NOMO-1 (cell line): ENCODE results near the gene FAM9A.
A peak's percentile ranks its signal among the peaks of the same experiment; 100 is the strongest.

Source experiments
- DNase-seq, 2 experiments: peaks; one replicate each; lab custom pipeline; 2025; ENCODE audit not compliant: unreplicated experiment in 2 of 2; lab: John Stamatoyannopoulos, UW

The FAM9A gene

DNA sequence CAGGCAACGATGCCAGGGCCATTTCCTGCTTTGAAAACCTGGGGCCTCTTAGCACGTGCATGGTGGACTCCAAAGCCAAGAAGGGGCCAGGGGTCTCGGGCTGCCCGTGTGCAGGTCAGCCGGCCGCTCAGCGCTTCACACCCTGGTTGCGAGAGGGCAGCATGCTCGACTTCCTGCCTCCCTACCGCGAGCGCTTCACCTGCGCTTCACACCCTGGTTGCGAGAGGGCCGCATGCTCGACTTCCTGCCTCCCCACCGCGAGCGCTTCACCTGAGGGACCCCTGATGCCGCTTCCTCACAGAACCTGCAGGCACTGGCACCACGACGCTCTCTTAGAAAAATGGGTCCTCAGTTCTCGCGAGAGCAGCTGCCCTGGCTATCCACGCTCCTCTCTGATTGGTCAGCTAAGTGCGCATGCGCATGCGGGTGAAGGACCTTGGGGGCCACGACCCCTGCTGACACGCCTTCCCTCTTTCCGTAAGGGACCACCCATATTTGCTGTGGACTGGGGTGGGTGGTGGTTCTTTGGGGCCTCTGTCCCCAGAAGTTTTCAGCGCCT, at the start of gene FAM9A:
FAM9A (minus strand) TSS at position 343 of the 559 bp plus-strand sequence. CDS start 1,212 bp downstream, outside the sequence.
- DNase-seq = no peak

DNA sequence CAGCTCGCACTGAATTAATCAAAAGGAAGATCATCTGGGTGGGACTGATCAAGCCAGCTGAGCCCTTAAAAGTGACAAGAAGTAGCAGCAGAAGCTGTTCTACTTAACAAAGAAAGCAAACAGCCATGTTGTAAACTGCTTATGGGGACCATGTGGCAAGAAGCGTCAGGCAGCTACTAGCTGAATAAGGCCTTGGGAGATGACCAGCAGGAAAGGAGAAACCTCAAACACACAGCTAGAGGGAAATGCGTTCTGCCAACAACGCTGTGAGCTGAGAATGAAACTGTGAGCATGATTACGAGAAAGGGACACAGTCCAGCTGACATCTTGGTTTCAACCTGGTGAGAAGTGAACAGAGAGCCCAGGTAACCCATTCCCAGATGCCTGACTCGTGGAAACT, 49.3 kb upstream of the FAM9A start:
- DNase-seq = no peak

DNA sequence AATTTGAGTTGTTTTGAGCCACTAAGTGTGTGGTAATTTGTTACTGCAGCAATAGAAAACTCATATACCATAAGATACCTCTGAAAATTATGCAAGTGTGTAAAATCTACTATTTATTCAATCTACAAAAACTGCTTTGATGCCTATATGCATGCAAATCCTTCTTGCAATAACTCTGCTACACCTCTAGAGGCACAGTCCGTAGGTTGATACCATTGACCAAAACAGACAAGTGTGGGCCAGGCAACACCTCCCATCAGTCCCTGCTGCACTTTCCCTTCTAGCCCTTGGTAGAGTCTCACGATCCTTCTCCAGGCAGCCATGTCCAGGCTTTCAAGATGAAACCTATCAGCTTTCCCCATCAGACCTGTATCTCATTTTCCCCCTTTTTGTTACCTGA, 48.8 kb upstream of the FAM9A start:
- no peak for DNase-seq

DNA sequence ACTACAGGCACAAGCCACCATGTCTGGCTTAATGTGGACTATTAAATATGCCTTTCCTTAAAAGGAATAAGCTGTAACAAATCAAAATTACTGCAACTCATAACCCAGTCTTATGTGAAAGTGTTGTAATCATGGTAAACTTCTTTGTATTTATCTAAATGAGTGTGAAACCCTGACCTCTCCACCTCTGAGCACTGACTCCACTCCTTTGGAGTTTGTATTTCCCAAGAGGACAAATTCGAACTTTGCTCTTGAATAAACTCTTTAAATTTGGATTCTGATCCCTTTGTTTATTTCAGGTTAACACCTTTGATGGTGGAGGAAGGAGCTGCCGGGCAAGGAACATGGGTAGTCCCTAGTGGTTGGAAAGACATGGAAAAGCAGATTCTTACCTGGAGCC, 48.3 kb upstream of the FAM9A start:
- DNase-seq = no peak

DNA sequence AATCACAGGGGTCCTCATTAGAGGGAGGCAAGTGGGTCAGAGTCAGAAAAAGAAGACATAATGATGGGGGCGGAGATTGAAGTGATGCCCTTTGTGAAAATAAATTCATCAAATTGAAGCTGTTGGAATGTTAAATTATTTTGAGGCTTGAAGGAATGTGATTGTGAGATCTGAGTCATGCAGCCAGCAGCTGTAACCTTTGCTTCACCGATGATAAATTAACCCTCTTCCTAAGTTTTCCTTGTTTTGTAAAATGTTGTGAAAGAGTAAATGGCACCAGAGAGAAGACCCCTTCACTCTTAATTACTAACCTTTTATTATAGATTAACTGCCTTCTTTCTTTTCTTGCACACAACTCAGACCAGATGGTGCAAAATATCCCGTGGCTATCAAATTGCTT, 47.7 kb upstream of the FAM9A start:
- DNase-seq = no peak

DNA sequence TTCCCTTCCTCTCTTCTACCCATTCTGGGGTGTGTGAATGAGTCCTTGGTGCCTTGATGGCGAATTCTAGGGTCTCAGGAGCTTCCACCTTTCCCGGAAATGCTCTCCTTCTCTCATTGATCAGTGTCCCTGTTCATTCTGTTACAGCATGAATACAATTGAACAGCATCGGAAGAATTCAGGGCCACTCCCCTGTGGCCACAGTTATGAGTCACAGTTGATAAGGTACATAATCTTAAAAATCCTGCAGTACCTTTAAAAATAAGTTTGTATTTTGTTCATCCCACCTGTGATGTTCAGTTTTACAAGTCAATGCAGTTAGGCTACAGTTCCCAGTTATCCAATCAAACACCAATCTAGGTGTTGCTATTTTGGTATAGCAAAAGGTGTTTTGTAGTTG, 47.3 kb upstream of the FAM9A start:
- DNase-seq = no peak

DNA sequence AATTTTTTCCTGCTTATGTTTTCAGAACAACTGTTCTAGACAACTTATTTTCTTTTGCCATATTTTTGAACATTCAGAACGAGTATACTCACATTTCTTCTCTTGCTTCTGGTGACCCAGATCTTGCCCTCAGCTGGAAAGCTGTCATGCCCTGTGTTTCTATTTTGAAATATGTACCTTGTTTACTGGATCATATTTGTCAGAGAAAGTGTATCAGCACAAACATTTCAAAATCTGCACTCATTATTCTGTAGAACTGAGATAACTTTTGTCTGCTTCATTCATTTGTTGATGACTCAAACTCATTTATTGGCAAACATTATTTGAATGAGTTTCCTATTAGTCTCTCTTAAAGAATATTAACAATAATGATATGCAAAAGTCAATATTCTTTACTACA, 46.2 kb upstream of the FAM9A start:
- no peak for DNase-seq

DNA sequence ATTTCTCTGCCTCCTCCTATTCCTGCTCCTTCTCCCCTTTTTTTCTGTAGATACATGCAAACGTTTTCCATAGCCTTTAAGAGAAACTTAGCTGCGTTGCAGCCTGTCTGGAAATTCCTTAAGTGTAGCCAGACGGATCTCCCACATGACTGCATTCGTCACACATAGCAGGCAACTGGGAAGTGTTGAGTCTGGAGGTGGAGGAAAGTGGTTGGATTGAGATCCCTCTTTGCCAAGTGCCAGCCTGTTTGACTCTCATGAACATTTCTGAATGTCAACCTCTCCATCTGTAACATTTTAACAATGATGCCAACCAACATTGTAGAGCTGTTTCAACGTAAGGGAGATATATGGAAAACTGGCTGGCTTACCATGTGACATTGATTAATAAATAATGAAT, 45.1 kb upstream of the FAM9A start:
- no peak for DNase-seq

DNA sequence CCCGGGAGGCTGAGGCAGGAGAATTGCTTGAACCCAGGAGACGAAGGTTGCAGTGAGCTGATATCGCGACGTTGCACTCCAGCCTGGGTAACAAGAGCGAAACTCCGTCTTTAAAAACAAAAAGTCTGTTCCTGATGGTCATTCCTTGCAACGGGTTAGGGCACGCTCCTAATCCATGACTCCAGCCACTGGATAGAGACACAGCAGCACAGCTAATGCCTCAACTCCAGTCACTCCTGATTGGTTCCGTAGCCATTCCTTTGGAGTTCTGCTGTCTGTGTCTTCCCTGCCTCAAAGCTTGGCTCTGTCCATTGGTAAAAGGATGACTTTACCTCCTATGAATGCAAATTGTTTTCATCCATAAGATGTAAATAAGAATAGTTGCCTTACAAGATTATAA, 44.3 kb upstream of the FAM9A start:
- DNase-seq = no peak

DNA sequence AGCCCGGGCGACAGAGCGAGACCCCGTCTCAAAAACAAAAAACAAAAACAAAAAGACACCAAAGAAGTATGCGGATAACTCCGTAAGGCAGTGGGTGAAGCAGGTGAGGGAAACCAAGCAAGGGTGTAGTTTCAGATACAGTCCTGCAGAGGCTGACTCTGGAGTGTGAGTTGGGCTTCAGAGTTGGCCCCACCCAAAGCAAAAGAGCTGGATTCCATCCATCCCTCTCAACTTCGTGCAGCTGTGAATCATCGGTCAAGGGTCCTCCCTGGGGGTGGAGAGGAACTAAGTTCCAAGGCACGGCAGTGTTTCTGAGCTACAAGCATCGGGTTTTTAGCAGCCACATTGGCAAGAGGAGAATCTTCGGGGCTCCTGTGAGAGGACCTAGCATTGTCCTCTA, 43.9 kb upstream of the FAM9A start:
- no peak for DNase-seq

DNA sequence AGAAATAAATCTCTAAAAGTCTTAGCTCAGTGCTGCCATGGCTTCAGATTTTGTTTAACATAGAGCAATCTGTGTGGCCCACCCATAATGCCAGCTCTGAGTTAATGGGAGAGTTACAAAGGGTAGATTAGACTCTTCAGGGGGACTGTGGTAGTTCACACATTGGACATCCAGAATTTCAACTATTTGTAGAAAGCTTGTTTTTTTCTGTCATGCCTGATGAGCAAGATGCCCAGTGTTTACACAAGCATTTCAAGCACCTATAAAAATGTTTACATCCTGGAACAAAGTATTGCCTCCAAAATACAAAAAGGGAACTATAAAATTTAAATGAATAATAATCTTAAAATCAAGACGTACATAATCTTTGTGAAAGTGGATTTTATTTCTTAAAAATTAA, 43.0 kb upstream of the FAM9A start:
- DNase-seq = no peak

DNA sequence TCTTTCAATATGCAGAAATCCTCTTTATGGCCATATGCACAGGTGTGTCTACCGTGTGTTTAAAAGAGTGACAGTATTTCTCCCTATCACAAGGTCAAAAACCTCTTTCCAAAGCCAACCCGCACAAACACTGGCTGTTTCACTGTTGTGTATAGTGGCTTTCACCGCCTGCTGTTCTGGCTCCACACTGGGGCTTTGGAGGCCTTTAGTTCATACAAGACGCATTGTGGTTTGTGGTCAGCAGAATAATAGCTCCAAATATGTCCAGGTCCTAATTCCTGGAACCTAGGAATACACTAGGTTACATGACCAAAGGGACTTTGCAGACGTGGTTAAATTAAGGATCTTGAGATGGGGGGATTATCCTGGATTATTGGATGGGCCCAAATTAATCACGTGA, 40.7 kb upstream of the FAM9A start:
- no peak for DNase-seq

DNA sequence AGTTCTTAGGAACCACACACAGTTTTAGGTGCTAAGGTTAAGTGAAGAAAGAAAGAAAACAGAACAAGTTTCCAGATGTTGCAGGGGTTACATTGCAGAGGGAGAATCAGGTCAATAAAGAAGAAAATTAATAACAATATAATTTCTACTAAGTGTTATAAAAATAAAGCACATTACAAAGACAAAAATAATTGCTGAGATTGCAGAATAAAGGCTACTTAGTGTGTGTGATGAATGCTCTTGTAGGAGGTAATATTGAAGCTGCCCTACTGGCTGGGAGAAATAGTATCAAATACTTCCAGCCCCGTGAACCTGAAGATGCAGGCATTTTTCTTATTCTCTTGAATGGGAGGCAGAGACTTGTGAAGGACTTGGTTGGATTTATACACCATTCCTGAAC, 33.2 kb upstream of the FAM9A start:
- DNase-seq = no peak

DNA sequence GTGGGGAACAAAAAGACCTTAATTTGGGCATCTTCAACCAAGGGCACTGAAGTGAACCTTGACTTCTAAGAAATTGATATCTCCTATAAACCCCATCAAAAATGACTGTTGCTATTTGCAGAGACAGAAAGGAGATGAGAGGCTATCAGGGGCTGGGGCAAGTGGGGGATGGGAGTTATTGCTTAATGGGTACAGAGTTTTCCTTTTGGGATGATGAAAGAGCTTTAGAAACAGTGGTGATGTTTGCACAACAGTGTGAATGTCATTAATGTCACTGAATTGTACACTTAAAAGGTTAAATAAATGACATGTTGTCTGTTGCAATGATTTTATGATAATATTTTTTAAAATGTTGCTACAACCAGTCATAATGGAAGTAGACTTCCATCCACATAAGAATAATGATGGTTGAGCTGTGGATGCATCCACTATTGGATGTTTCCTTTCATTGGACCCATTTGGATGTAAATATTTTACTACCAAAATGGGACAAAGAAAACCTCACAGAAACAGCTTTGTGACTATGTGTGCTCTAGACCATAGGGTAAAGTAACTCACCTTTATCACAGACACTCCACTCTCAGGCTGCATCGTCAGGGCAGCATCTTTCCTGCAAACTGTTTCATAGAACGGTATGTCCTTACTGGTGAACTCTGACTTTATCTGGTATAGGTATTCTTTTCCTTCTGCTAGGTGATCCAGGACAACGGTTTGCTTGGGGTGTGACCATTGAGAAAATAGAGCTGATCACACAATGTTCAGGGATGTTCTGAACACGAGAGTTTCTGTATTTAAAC, 31.6 kb upstream of the FAM9A start:
- no peak for DNase-seq

DNA sequence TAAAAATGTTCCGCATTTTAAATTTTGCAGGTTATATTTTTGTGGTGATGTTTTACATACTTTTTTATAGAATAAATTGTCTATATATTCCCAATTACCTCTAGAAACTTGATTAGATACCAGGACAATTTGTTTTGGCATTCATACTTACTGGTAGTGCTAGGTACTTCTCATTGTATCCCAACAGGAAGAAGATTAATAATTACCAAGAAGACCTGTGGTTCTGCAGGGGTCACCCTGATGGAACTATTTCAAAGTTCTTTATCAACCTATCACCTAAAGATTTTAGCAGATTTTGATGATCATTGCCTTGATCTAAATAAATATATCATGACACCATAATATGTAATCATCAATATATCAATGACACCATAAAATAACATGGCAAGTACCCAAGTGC, 22.5 kb upstream of the FAM9A start:
- DNase-seq = no peak

DNA sequence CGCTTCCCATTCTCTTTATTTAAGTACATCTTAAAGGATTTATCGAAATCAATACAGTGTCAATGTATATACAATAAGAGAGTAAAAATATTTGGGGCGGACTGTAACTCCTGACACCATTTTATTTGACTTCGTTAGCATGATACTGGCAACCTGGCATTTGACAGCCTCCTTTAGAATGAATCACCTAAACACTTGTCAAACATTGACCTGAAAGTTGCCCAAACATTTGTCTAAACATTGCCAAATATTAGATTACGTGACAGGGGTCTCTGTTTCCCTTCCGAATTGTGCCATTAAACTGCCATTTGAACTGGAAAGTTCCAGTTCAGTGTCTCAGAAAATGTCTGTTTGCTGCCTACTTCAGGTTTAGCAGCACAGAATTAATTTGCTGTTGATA, 20.8 kb upstream of the FAM9A start:
- no peak for DNase-seq

DNA sequence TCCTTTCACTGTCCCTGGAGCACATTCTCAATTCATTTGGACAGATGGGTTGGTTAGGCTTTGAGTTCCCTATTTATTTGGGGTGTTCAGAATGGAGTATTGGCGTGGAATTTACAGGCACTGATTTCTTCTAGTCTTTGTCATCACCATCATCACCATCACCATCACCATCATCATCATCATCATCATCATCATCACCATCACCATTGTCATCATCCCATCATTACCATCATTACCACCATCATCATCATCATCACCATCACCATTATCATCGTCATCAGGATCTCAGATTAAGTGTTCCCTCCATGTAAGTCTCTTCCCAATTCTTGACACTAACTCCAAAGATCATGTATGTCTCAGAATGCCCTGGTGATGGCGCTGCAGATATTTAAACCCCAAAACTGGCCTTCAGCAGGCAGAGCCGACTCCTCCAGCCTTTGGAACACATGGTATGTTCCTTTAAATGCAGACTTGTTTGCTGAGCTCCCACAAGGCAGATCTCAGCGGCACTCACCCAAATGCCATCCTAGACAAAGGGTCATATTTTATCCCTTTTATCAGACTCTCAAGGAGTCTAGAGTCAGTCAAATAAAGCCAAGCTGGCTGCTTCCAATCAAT, 19.8 kb upstream of the FAM9A start:
- DNase-seq = peak in 1 of 2 experiments; percentile 7

DNA sequence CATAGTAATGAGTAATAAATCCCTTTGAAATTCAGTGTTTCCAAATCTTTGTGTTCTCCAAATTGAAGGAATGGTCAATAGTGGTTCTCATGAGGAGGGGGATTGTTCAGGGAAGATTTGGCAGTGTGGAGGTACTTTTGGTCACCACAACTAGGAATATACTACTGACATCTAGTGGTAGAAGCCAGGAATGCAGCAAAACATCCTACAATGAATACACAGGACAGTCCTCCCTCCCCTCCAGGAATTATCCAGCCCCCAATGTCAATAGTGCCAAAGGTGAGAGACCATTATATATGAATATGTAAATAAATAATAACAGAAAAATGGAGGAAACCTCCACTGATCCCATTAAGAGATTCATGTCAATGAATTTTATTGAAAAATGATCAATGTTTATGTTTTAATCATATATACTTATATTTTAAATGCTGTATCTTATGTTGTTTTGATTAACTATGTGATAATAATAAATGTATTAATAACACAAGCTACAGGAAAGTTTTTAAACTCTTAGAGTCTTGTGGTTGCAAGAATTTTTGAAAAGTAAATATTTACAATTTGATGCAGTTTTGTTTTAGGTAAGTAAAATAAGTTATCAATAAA, 14.4 kb upstream of the FAM9A start:
- peak in 1 of 2 experiments; percentile 17 for DNase-seq

DNA sequence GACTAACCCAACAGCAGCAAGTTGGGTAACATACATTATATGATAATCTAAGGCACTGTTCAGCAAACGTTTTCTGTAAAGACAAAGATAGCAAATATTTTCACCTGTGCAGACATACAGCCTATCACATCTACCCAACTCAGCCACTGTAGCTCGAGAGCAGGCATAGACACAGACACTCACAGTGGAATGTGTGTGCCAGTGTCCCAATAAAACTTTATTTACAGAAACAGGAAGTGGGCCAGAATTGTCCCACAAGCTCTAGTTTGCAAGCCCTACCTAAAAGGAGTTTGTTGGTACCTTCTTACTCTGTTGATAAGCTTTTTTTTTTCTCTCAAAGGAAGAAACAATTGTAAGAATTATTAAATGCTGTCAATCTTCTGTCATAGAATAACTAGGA, 11.9 kb upstream of the FAM9A start:
- DNase-seq = no peak

DNA sequence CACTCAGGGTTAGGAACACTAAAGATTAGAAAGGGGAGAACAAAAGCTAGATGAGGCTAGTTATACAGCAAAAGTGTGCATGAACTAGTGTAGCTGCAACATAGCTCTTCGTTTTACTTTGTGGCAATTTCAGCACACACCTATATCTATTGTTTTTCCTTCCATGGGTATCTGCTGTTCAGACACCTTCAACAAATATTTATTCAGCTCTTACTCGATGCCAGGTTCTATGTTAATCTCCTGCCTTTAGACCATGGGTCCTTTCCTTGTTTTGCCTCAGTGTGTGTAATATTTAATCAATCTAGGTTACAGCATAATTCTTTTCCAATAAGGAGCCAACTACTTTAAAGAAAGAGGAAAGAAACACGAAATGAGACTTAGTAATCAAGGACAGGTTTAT, 10.4 kb upstream of the FAM9A start:
- no peak for DNase-seq

DNA sequence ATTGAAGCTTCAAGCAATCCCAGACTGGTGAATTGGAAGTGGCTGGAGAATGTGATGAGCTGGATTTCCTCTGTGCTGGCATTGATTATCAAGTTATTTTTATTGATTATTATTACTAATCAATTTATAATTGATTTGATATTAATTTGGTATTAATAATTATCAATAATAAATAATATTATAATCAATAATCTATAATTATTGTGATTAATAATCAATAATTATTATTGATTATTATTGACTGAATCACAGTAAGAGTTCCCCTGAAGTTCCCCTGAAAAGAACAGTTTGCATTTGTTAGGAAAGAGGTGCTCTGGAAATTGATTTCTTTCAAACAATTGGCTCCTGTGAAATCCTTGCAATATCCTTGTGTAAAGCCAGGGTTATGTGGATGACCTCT, 7.5 kb upstream of the FAM9A start:
- DNase-seq = no peak

DNA sequence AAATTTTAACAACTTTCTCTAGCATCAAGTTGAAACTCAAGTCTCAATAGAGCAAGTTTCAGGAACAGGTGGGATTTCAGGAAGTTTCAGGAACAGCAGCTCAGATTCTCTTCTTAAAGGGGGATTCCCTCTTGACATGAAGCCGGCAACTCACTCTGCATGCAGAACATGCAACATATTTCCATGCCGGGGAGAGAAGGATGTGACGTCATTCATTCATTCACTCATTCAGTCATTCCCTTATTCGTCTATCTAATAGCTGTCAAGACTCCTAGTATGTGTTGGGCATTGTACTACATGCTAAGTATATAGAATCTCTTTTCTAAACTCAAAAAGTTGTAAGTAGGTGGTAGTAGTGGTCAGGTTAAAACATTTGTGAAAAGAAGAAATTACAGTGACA, 4.8 kb upstream of the FAM9A start:
- DNase-seq = no peak
